ENCODE results near the gene PPP2R5C. TPM values are rescaled to one million over a fixed set of nuclear protein-coding genes. Genes with fewer than 3 reads are reported as not detected.

Gene PPP2R5C
- total RNA-seq, 1 experiment from 2014 or later, result 93.0 TPM

DNA sequence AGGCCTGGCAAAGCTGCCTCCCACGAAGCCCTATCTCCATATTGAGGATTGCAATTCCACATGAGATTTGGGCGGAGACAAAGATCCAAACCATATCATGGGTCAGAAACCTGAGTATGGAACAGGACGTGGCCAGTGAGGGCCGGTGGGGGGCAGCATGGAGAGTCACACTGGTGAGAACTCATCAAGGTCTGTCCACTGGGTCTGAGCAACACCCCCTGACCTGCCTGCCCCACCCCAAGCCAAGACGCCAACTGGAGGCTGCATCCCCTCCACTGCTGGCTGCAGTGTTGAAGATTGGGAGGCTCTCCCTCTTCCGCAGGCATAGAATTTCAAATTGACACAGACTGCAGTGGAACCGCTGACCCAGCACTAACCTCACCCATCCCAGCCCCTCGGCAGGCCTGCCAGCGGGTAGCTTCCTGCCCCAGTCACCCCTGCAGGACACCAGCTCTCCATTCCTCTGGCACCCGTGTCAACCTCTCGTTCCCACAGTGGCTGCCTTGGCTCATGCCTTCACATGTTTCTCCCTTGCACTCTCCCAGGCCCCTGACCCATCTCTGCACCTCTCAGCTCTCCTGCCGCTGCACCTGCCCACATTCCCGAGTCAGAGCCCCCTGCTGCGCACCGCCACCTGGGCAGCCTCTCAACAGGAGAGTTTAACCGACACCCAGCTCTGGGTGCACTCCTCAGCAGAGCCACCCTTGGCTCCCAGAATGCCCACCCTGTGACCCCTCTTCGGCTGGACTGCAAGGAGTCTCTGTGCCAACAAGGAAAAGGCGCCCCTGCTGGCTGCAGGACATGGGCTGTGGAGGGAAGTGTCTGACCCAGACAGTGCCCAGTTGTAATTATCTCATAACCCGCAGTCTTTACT is 45.2 kb upstream of the PPP2R5C start:
- no peak overlapping the region for H3K4ac ChIP-seq (ENCODE audit: low read depth, low read length)
- DNase-seq, result no peak
- H3K27ac ChIP-seq (ENCODE audit: insufficient read length, low read depth, low read length), result no peak overlapping the region
- TF ChIP-seq, protein P1, sequence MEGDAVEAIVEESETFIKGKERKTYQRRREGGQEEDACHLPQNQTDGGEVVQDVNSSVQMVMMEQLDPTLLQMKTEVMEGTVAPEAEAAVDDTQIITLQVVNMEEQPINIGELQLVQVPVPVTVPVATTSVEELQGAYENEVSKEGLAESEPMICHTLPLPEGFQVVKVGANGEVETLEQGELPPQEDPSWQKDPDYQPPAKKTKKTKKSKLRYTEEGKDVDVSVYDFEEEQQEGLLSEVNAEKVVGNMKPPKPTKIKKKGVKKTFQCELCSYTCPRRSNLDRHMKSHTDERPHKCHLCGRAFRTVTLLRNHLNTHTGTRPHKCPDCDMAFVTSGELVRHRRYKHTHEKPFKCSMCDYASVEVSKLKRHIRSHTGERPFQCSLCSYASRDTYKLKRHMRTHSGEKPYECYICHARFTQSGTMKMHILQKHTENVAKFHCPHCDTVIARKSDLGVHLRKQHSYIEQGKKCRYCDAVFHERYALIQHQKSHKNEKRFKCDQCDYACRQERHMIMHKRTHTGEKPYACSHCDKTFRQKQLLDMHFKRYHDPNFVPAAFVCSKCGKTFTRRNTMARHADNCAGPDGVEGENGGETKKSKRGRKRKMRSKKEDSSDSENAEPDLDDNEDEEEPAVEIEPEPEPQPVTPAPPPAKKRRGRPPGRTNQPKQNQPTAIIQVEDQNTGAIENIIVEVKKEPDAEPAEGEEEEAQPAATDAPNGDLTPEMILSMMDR (conservative IDR thresholded peaks at IDR 0.05), result peak; percentile 40
- no peaks in the 10 kb centered on the region for H3K23me2 ChIP-seq (ENCODE audit: insufficient read length, low read depth, low read length, poor library complexity, severe bottlenecking)
- no peak overlapping the region for H3K23ac ChIP-seq (ENCODE audit: insufficient read length, low read depth, low read length)
- no peak overlapping the region for H3K14ac ChIP-seq (ENCODE audit: insufficient read depth, low read length)
- no peak overlapping the region for H2BK5ac ChIP-seq (ENCODE audit: insufficient read length, low read length)
- H2BK12ac ChIP-seq (ENCODE audit: insufficient read length, low read depth, low read length), result no peak overlapping the region
- H3K9ac ChIP-seq (ENCODE audit: extremely low read depth, insufficient read length, low read length), result no peak overlapping the region
- no peak overlapping the region for H3K4me2 ChIP-seq (ENCODE audit: insufficient read depth, insufficient read length, low read length)
- no peak overlapping the region for H3K56ac ChIP-seq (ENCODE audit: insufficient read length, low read depth, low read length)
- H2AFZ ChIP-seq (ENCODE audit: low read length), result no peak overlapping the region
- Mint-ChIP-seq H3K27me3 (ENCODE audit: low read depth) (peaks cover 2% of the 10 kb centered on the region; the same call in 1 of the 2 replicates), H3K36me3 (ENCODE audit: insufficient read depth in 1 of 3, low read depth in 3 of 3) (no peaks in the 10 kb centered on the region), H3K9me3 (peaks cover 6 to 7% of the 10 kb centered on the region in 2 experiments), H3K4me1 (peaks cover 28 to 29% of the 10 kb centered on the region in 2 experiments), H3K27ac (peak overlapping the region in 1 of 3 experiments; percentile 76; a peak in 1 of 7 replicates), H3K4me3 (no peak overlapping the region)
- no peak overlapping the region for H2BK20ac ChIP-seq (ENCODE audit: low read depth, low read length, poor library complexity, severe bottlenecking)
- H3K9me3 ChIP-seq (ENCODE audit: control insufficient read depth, low read depth, low read length), result no peaks in the 10 kb centered on the region
- H4K8ac ChIP-seq (replicated peaks; ENCODE audit: insufficient read length, low read depth, low read length), result no peak overlapping the region
- H2BK120ac ChIP-seq (ENCODE audit: low read depth, low read length, poor library complexity, severe bottlenecking), result no peak overlapping the region
- H4K91ac ChIP-seq (ENCODE audit: insufficient read length, low read depth, low read length), result no peak overlapping the region
- no peaks in the 10 kb centered on the region for H3K27me3 ChIP-seq (ENCODE audit: insufficient read depth, low read length)
- H4K5ac ChIP-seq (ENCODE audit: insufficient read length, low read depth, low read length), result no peak overlapping the region
- no CpG with 5 or more reads among the region's 19 CpGs for WGBS (ENCODE audit: extremely low coverage, insufficient read length, low lambda C conversion rate)
- no peak overlapping the region for H2AK5ac ChIP-seq (ENCODE audit: insufficient read length, low read length)
- no peaks in the 10 kb centered on the region for H3K79me2 ChIP-seq (ENCODE audit: insufficient read depth, low read length)
- H4K20me1 ChIP-seq (ENCODE audit: control insufficient read depth, insufficient read depth, insufficient read length), result no peaks in the 10 kb centered on the region
- no peak overlapping the region for H3T11ph ChIP-seq (ENCODE audit: low read length)
- H2BK15ac ChIP-seq (ENCODE audit: low read depth, low read length), result no peak overlapping the region
- H3K79me1 ChIP-seq (ENCODE audit: insufficient read depth, low read depth, low read length, poor library complexity, severe bottlenecking), result no peaks in the 10 kb centered on the region
- 0 out of 2 replicates have a peak, but pooled peaks cover 2% of the 10 kb centered on the region for H3K4me1 ChIP-seq (ENCODE audit: insufficient read depth, low read length)
- no peak overlapping the region for H3K18ac ChIP-seq (ENCODE audit: insufficient read length, low read depth, low read length)
